ENCODE results near the gene ZNF385B. TPM values are rescaled to one million over a fixed set of nuclear protein-coding genes. Genes with fewer than 3 reads are reported as not detected.

The ZNF385B gene
- total RNA-seq, 4 donors from 2014 or later = 0.41 to 3.3 TPM; not detected in 2

- H3K4me3 ChIP-seq = no peak overlapping the region
- no peaks in the 10 kb centered on the region for H3K4me1 ChIP-seq
- TF ChIP-seq POLR2A (IDR thresholded peaks at IDR 0.05) (no peak), CTCF (IDR thresholded peaks at IDR 0.05) (no peak)
- intact Hi-C loops (cut with DNase I; ENCODE audit: low total_unique reads) = no loop called here
- H3K27me3 ChIP-seq = peaks cover 0 to 4% of the 10 kb centered on the region in 2 donors
- no peak overlapping the region for H3K27ac ChIP-seq
- no peaks in the 10 kb centered on the region for H3K36me3 ChIP-seq
- no peaks in the 10 kb centered on the region for H3K9me3 ChIP-seq
- DNase-seq = no peak
Observed at GRCh38 chr2:179856205-179856604, 5.2 kb downstream of the ZNF385B start.

GRCh38 chr2:179855673-179856072 is 5.7 kb downstream of the ZNF385B start:
- Histone ChIP-seq H3K9me3 (no peaks in the 10 kb centered on the region), H3K4me1 (no peaks in the 10 kb centered on the region), H3K27ac (no peak overlapping the region), H3K36me3 (no peaks in the 10 kb centered on the region), H3K27me3 (peaks cover 0 to 4% of the 10 kb centered on the region in 2 donors), H3K4me3 (no peak overlapping the region)
- no peak for DNase-seq
- intact Hi-C loops (cut with DNase I; ENCODE audit: low total_unique reads) = no loop called here
- TF ChIP-seq POLR2A (IDR thresholded peaks at IDR 0.05) (no peak), CTCF (IDR thresholded peaks at IDR 0.05) (no peak)

DNA sequence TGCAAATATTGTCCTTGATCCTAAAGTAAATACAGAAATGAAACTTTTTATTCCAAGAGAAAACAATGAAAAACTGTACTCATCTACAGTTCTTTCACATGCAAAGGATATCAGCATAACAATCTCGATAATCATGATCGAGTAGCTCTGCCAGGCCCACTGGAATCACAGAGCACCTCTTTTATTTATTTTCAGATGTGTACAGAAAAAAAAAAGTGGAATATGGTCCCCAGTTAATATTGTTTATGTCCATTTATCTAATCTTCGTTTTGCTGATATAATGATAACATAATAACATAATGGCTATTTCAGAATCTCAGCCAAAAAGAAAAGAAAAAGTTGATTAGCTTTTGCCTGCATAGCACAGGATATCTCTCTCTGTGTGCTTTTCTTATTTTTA is 6.5 kb downstream of the ZNF385B start:
- Histone ChIP-seq H3K36me3 (no peaks in the 10 kb centered on the region), H3K9me3 (no peaks in the 10 kb centered on the region), H3K4me1 (no peaks in the 10 kb centered on the region), H3K27me3 (peaks cover 0 to 4% of the 10 kb centered on the region in 2 donors), H3K4me3 (no peak overlapping the region), H3K27ac (no peak overlapping the region)
- intact Hi-C loops (cut with DNase I; ENCODE audit: low total_unique reads) = no loop called here
- TF ChIP-seq POLR2A (IDR thresholded peaks at IDR 0.05) (no peak), CTCF (IDR thresholded peaks at IDR 0.05) (no peak)
- no peak for DNase-seq

- DNase-seq = no peak
- Histone ChIP-seq H3K4me1 (no peaks in the 10 kb centered on the region), H3K27ac (no peak overlapping the region), H3K4me3 (no peak overlapping the region), H3K36me3 (no peaks in the 10 kb centered on the region), H3K27me3 (peaks cover 0 to 4% of the 10 kb centered on the region in 2 donors), H3K9me3 (no peaks in the 10 kb centered on the region)
- intact Hi-C loops (cut with DNase I; ENCODE audit: low total_unique reads) = no loop called here
- TF ChIP-seq POLR2A (IDR thresholded peaks at IDR 0.05) (no peak), CTCF (IDR thresholded peaks at IDR 0.05) (no peak)
Observed at GRCh38 chr2:179853108-179853507, 8.3 kb downstream of the ZNF385B start.

DNA sequence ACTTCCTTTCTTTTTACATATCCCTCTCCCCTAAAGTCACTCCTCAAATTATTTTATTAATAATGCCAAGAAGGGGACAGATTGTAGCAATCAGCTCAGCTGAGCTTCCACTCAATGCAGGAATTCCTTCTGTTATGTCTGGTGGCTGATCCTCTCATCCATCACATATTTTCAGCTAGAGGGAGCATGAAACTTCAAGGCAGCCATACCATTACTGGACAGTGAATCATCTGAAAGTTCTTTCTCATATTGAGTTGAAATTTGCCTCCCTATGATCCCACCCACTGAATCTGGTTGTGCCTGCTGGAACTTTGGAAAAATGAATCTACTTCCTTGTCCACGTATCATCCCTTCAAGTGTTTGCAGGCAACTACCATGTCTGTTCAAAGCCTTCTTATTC is 11.2 kb downstream of the ZNF385B start:
- no peak overlapping the region for H3K4me3 ChIP-seq
- no peak overlapping the region for H3K27ac ChIP-seq
- no peaks in the 10 kb centered on the region for H3K9me3 ChIP-seq
- intact Hi-C loops (cut with DNase I; ENCODE audit: low total_unique reads) = no loop called here
- TF ChIP-seq CTCF (IDR thresholded peaks at IDR 0.05) (no peak), POLR2A (IDR thresholded peaks at IDR 0.05) (no peak)
- DNase-seq = no peak
- H3K4me1 ChIP-seq = no peaks in the 10 kb centered on the region
- peaks cover 0 to 4% of the 10 kb centered on the region in 2 donors for H3K27me3 ChIP-seq
- no peaks in the 10 kb centered on the region for H3K36me3 ChIP-seq

Data from uterus (tissue), 4 donors.